ENCODE data around the gene NTRK3. TPM values are rescaled to one million over a fixed set of nuclear protein-coding genes. Genes with fewer than 3 reads are reported as not detected.

NTRK3 gene
- total RNA-seq, 1 experiment from 2014 or later = not detected

DNA sequence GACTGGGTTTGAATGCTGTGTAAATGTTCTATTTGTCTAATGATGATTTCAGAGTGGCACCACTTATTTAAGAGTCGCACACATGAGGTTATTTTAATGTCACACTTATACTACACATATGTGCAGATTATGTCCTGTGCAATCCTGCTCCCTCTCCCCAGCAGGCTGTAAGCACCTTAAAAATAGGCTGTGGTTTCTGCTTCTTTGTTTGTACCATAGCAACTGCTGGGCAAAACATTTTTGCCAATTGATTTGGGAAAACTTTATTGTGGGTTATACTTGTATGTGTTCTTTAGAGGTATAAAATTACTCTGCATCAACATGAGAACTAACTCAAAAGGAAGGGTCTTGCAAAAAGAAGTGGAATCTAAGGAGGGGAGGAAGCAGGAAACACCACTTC lies 318.5 kb downstream of the NTRK3 start:
- POLR2A ChIA-PET = no interaction called here
- Mint-ChIP-seq H3K36me3 (ENCODE audit: insufficient read depth, unreplicated experiment) (no peaks in the 10 kb centered on the region), H3K27ac (ENCODE audit: low read depth, unreplicated experiment) (no peak overlapping the region), H3K4me1 (ENCODE audit: insufficient read depth, unreplicated experiment) (no peaks in the 10 kb centered on the region), H3K9me3 (ENCODE audit: unreplicated experiment) (peaks cover 31% of the 10 kb centered on the region), H3K4me3 (ENCODE audit: unreplicated experiment) (no peak overlapping the region), H3K27me3 (ENCODE audit: insufficient read depth, unreplicated experiment) (no peaks in the 10 kb centered on the region)
- CTCF ChIA-PET = no interaction called here
- DNase-seq (ENCODE audit: unreplicated experiment) = no peak
- BruUV-seq (replicated peaks) = no TSS peak
- TF ChIP-seq, protein P1, sequence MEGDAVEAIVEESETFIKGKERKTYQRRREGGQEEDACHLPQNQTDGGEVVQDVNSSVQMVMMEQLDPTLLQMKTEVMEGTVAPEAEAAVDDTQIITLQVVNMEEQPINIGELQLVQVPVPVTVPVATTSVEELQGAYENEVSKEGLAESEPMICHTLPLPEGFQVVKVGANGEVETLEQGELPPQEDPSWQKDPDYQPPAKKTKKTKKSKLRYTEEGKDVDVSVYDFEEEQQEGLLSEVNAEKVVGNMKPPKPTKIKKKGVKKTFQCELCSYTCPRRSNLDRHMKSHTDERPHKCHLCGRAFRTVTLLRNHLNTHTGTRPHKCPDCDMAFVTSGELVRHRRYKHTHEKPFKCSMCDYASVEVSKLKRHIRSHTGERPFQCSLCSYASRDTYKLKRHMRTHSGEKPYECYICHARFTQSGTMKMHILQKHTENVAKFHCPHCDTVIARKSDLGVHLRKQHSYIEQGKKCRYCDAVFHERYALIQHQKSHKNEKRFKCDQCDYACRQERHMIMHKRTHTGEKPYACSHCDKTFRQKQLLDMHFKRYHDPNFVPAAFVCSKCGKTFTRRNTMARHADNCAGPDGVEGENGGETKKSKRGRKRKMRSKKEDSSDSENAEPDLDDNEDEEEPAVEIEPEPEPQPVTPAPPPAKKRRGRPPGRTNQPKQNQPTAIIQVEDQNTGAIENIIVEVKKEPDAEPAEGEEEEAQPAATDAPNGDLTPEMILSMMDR (IDR thresholded peaks at IDR 0.05; ENCODE audit: unreplicated experiment) = no peak
- intact Hi-C loops (cut with micrococcal nuclease) = no loop called here

DNA sequence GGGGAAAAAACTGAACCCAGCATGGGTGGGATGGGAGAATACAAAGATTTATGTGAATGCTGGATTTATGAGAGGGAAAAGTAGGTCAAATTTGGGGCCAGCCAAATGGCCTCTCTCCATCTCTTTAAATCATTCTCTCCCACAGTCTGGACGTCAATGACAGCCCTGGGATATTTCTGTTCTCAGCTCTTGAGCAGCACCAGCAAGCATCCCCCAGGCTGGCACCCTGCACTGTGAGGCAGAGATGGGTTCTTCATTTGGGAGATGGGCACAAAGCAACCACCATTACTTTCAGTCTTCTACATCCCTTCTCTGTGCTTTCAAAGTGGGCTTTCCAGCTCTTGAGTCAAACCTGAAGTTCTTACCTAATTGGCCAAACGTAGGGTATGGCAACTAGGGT lies 321.0 kb downstream of the NTRK3 start:
- POLR2A ChIA-PET = no interaction called here
- Mint-ChIP-seq H3K4me3 (ENCODE audit: unreplicated experiment) (no peak overlapping the region), H3K9me3 (ENCODE audit: unreplicated experiment) (peaks cover 39% of the 10 kb centered on the region), H3K27ac (ENCODE audit: low read depth, unreplicated experiment) (no peak overlapping the region), H3K36me3 (ENCODE audit: insufficient read depth, unreplicated experiment) (no peaks in the 10 kb centered on the region), H3K4me1 (ENCODE audit: insufficient read depth, unreplicated experiment) (no peaks in the 10 kb centered on the region), H3K27me3 (ENCODE audit: insufficient read depth, unreplicated experiment) (no peaks in the 10 kb centered on the region)
- no TSS peak for BruUV-seq (replicated peaks)
- CTCF ChIA-PET = no interaction called here
- TF ChIP-seq, protein P1 (IDR thresholded peaks at IDR 0.05; ENCODE audit: unreplicated experiment) = no peak
- no peak for DNase-seq (ENCODE audit: unreplicated experiment)
- intact Hi-C loops (cut with micrococcal nuclease) = no loop called here

DNA sequence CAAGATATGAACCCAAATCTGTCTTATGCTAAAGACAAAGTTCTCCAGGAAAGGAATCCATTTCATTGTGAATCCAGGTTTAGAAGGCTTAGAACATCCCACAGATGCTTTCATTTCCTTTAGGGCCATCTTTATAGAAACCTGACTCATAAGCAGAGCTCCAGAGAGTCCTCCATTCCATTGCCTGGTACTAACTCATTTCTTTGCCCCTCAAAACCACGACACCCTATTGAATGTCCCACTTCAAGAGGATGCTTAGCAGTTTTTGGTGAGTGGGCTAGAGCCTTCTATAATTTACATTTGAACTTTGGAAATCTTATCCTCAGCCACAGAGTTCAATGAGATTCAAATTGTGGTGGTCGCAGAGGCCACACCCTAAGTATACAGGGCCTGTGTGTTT lies 325.0 kb downstream of the NTRK3 start:
- intact Hi-C loops (cut with micrococcal nuclease) = no loop called here
- CTCF ChIA-PET = interaction anchor here (0.7 kb wide), 1 partner anchor 883 kb away, joined by 3 read pairs; no protein-coding TSS in a partner anchor
- H3K27ac Mint-ChIP-seq (ENCODE audit: low read depth, unreplicated experiment) = no peak overlapping the region
- no TSS peak for BruUV-seq (replicated peaks)
- peaks cover 44% of the 10 kb centered on the region for H3K9me3 Mint-ChIP-seq (ENCODE audit: unreplicated experiment)
- H3K36me3 Mint-ChIP-seq (ENCODE audit: insufficient read depth, unreplicated experiment) = no peaks in the 10 kb centered on the region
- no peak for DNase-seq (ENCODE audit: unreplicated experiment)
- no peaks in the 10 kb centered on the region for H3K4me1 Mint-ChIP-seq (ENCODE audit: insufficient read depth, unreplicated experiment)
- H3K4me3 Mint-ChIP-seq (ENCODE audit: unreplicated experiment) = no peak overlapping the region
- no peaks in the 10 kb centered on the region for H3K27me3 Mint-ChIP-seq (ENCODE audit: insufficient read depth, unreplicated experiment)
- TF ChIP-seq, protein P1 (IDR thresholded peaks at IDR 0.05; ENCODE audit: unreplicated experiment) = no peak
- POLR2A ChIA-PET = no interaction called here

DNA sequence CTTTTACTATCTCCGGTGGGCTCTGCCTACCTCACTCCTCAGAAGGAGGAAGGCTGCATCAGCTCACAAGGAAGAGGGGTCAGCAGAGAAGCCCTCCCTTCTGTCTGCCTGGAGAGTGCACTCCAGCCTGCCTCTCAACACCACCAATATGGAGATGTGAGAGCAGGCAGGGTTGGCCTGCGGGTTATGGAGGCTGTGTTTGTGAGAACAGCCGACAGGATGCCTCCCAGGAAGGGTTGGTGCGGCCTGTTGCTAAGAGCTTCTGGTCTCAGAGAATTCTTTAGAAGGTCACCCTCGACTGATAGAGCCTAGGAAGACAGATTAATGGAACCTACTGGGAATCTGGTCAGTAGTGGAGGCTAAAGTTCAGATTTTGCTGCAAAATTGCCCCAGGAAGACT lies 326.1 kb downstream of the NTRK3 start:
- BruUV-seq (replicated peaks) = no TSS peak
- Mint-ChIP-seq H3K36me3 (ENCODE audit: insufficient read depth, unreplicated experiment) (no peaks in the 10 kb centered on the region), H3K4me3 (ENCODE audit: unreplicated experiment) (no peak overlapping the region), H3K9me3 (ENCODE audit: unreplicated experiment) (peaks cover 38% of the 10 kb centered on the region), H3K27me3 (ENCODE audit: insufficient read depth, unreplicated experiment) (no peaks in the 10 kb centered on the region), H3K27ac (ENCODE audit: low read depth, unreplicated experiment) (no peak overlapping the region), H3K4me1 (ENCODE audit: insufficient read depth, unreplicated experiment) (no peaks in the 10 kb centered on the region)
- TF ChIP-seq, protein P1 (IDR thresholded peaks at IDR 0.05; ENCODE audit: unreplicated experiment) = no peak
- DNase-seq (ENCODE audit: unreplicated experiment) = no peak
- intact Hi-C loops (cut with micrococcal nuclease) = no loop called here
- ChIA-PET CTCF (no interaction called here), POLR2A (no interaction called here)

Data from MCF 10A (cell line).